Thoracic aorta (tissue), 2 donors: ENCODE measurements around the gene RFX5. TPM values are rescaled to one million over a fixed set of nuclear protein-coding genes. Genes with fewer than 3 reads are reported as not detected.

Experiments used
- ATAC-seq: fragments of 150-250 bp; one replicate; pipeline ENCODE4 v1.8.0; 2017; ENCODE audit warnings: low read depth; ENCODE audit not compliant: insufficient number of reproducible peaks, low FRiP score
- DNase-seq: peaks from one replicate; pipeline ENCODE4 v3.0.0-alpha.2; 2020; ENCODE audit warnings: low spot score
- H3K27ac ChIP-seq, 2 donors: fragments of 200-600 bp; sonication (generic); 1 replicate in 1 of 2; 2 replicates in 1 of 2; pipeline ENCODE4 v1.5.1; 2016; ENCODE audit warnings: mild to moderate bottlenecking in 2 of 2, moderate library complexity in 2 of 2
- H3K27me3 ChIP-seq: fragments of 200-600 bp; sonication (generic); replicated peaks from 2 replicates; pipeline ENCODE4 v1.6.0; 2016; ENCODE audit warnings: mild to moderate bottlenecking; ENCODE audit not compliant: insufficient read depth
- H3K36me3 ChIP-seq: fragments of 200-600 bp; sonication (generic); one replicate; pipeline ENCODE4 v1.5.1; 2016
- H3K4me1 ChIP-seq, 2 donors: fragments of 200-600 bp; sonication (generic); 1 replicate in 1 of 2; 2 replicates in 1 of 2; pipeline versions ENCODE4 v1.5.1 to v1.6.0; 2016; ENCODE audit warnings: low read depth in 2 of 2, mild to moderate bottlenecking in 1 of 2; ENCODE audit not compliant: control insufficient read depth in 1 of 2
- H3K4me3 ChIP-seq: fragments of 200-600 bp; sonication (generic); 2 replicates; pipeline ENCODE4 v1.5.1; 2016; ENCODE audit warnings: mild to moderate bottlenecking
- H3K9me3 ChIP-seq: fragments of 200-600 bp; sonication (generic); 2 replicates; pipeline ENCODE4 v1.5.1; 2016
- total RNA-seq, 2 donors: library from RNA; depleted of rRNA; stranded (reverse); fragments of >200 nt; gene quantifications; one replicate each; pipeline versions ENCODE4 v1.1.0 to v1.2.3, GENCODE V29; 2016
- TF ChIP-seq, protein P1 (sequence below): fragments of 200-600 bp; sonication (generic); IDR thresholded peaks from one replicate; pipeline ENCODE4 v1.5.1; 2019; ENCODE audit warnings: antibody characterized with exemption

RFX5 gene
- total RNA-seq, 2 donors from 2014 or later, result 49.3 to 51.7 TPM

- H3K36me3 ChIP-seq, result peaks cover 17% of the 10 kb centered on the region
- TF ChIP-seq, protein P1, sequence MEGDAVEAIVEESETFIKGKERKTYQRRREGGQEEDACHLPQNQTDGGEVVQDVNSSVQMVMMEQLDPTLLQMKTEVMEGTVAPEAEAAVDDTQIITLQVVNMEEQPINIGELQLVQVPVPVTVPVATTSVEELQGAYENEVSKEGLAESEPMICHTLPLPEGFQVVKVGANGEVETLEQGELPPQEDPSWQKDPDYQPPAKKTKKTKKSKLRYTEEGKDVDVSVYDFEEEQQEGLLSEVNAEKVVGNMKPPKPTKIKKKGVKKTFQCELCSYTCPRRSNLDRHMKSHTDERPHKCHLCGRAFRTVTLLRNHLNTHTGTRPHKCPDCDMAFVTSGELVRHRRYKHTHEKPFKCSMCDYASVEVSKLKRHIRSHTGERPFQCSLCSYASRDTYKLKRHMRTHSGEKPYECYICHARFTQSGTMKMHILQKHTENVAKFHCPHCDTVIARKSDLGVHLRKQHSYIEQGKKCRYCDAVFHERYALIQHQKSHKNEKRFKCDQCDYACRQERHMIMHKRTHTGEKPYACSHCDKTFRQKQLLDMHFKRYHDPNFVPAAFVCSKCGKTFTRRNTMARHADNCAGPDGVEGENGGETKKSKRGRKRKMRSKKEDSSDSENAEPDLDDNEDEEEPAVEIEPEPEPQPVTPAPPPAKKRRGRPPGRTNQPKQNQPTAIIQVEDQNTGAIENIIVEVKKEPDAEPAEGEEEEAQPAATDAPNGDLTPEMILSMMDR, result no peak
- H3K27ac ChIP-seq, result no peak overlapping the region
- no peak for ATAC-seq
- no peaks in the 10 kb centered on the region for H3K27me3 ChIP-seq
- no peaks in the 10 kb centered on the region for H3K9me3 ChIP-seq
- no peak for DNase-seq
- H3K4me3 ChIP-seq, result no peak overlapping the region
- H3K4me1 ChIP-seq, result peaks cover 23 to 48% of the 10 kb centered on the region in 2 donors
Measured at GRCh38 chr1:151315565-151316235, 31.4 kb downstream of the RFX5 start.

GRCh38 chr1:151314137-151314875 is 32.7 kb downstream of the RFX5 start:
- no peaks in the 10 kb centered on the region for H3K9me3 ChIP-seq
- no peak overlapping the region for H3K4me3 ChIP-seq
- H3K36me3 ChIP-seq, result peaks cover 22% of the 10 kb centered on the region
- TF ChIP-seq, protein P1, result no peak
- H3K27me3 ChIP-seq, result no peaks in the 10 kb centered on the region
- DNase-seq (peak; percentile 51), ATAC-seq (no peak)
- peak overlapping the region in 1 of 2 donors; percentile 71 for H3K27ac ChIP-seq
- peaks cover 23 to 46% of the 10 kb centered on the region in 2 donors for H3K4me1 ChIP-seq

DNA sequence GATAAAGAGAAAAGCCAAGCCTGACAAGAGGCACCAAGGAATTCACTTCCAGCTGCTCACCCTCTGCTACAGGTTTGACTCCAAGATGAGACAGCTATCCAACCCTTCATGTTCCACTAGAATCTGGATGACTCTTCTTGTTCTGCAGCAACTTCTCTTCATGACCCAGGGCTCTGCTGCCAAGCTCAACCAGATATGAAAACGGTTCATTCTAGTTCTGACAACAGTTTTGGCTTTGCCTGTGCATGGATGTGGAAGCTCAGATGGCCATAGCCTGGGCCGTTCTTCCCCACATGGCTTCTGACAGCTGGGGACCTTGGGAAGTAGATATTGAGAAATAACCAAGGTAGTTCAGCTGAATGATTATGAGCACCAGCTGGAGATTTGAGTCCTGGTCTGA is 33.6 kb downstream of the RFX5 start:
- Histone ChIP-seq H3K9me3 (no peaks in the 10 kb centered on the region), H3K4me3 (no peak overlapping the region), H3K4me1 (peaks cover 23 to 46% of the 10 kb centered on the region in 2 donors), H3K27me3 (no peaks in the 10 kb centered on the region), H3K27ac (peak overlapping the region; percentile 21 to 71), H3K36me3 (peaks cover 28% of the 10 kb centered on the region)
- ATAC-seq, result no peak
- DNase-seq, result no peak
- TF ChIP-seq, protein P1, result no peak

DNA sequence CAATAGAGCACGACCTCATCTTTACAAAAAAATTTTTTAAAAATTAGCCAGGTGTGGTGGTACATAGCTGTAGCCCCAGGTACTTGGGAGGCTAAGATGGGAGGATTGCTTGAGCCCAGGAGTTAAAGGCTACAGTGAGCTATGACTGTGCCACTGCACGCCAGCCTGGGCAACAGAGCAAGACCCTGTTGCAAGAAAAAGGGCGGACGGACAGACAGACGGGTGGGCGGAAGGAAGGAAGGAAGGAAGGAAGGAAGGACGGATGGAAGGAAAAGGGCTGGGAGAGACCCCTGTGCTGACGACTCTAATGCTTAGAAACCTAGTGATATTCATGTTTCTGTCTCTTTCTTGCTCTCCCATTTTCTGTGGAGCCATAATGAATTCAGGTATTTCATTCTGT is 34.2 kb downstream of the RFX5 start:
- no peak overlapping the region for H3K4me3 ChIP-seq
- no peaks in the 10 kb centered on the region for H3K27me3 ChIP-seq
- H3K36me3 ChIP-seq, result peaks cover 35% of the 10 kb centered on the region
- peak overlapping the region; percentile 69 to 71 for H3K27ac ChIP-seq
- ATAC-seq (no peak), DNase-seq (no peak)
- TF ChIP-seq, protein P1, result no peak
- H3K9me3 ChIP-seq, result no peaks in the 10 kb centered on the region
- peaks cover 23 to 46% of the 10 kb centered on the region in 2 donors for H3K4me1 ChIP-seq

DNA sequence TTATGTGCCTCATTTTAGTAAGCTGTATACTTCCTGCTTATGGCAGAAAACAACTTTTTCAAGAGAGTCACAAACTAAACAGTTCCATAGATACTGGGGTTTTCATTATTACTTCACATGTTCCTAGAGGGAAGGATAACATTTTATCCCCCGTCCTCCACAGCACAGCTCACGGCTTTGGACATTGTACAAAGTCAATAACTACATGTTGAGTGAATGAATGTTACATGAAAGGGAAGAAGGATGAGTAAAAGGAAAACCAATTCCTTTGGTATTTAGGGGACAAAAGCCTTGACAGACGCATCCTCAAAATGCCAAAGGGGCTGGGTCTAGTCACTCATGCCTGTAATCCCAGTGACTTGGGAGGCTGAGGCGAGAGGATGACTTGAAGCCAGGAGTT is 34.6 kb downstream of the RFX5 start:
- peaks cover 39% of the 10 kb centered on the region for H3K36me3 ChIP-seq
- H3K27ac ChIP-seq, result peak overlapping the region; percentile 69 to 71
- no peak for ATAC-seq
- DNase-seq, result no peak
- H3K27me3 ChIP-seq, result no peaks in the 10 kb centered on the region
- H3K4me1 ChIP-seq, result peaks cover 23 to 46% of the 10 kb centered on the region in 2 donors
- TF ChIP-seq, protein P1, result no peak
- H3K4me3 ChIP-seq, result no peak overlapping the region
- H3K9me3 ChIP-seq, result no peaks in the 10 kb centered on the region
